Osteocyte (in vitro differentiated cells): Measurements from ENCODE around the gene PLAAT3. TPM values are rescaled to one million over a fixed set of nuclear protein-coding genes. Genes with fewer than 3 reads are reported as not detected.
"Not testable (repeated sequence)": the region's sequence is repeated elsewhere in the genome, so short reads cannot be mapped to it uniquely, and the experiment has no call there.

ENCODE experiments used
- DNase-seq: peaks from one replicate; pipeline ENCODE4 v3.0.0; 2021; ENCODE audit warnings: mixed read lengths; ENCODE audit not compliant: unreplicated experiment; ENCODE audit errors: extremely low spot score
- H3K27ac Mint-ChIP-seq: one replicate; pipeline ENCODE4 v1.8.0; 2021; ENCODE audit warnings: mild to moderate bottlenecking, mixed read lengths; ENCODE audit not compliant: unreplicated experiment
- H3K27me3 Mint-ChIP-seq: one replicate; pipeline ENCODE4 v1.8.0; 2021; ENCODE audit warnings: mixed read lengths; ENCODE audit not compliant: unreplicated experiment
- H3K36me3 Mint-ChIP-seq: one replicate; pipeline ENCODE4 v1.8.0; 2021; ENCODE audit warnings: mixed read lengths; ENCODE audit not compliant: unreplicated experiment
- H3K4me1 Mint-ChIP-seq: one replicate; pipeline ENCODE4 v1.8.0; 2021; ENCODE audit warnings: mixed read lengths; ENCODE audit not compliant: unreplicated experiment
- H3K4me3 Mint-ChIP-seq: one replicate; pipeline ENCODE4 v1.8.0; 2021; ENCODE audit warnings: mild to moderate bottlenecking, moderate library complexity, mixed read lengths; ENCODE audit not compliant: unreplicated experiment
- H3K9me3 Mint-ChIP-seq: one replicate; pipeline ENCODE4 v1.8.0; 2021; ENCODE audit warnings: mixed read lengths; ENCODE audit not compliant: unreplicated experiment
- CTCF ChIP-seq: fragments of 200-600 bp; sonication (generic); IDR thresholded peaks from 2 replicates; pipeline ENCODE4 v1.5.0; 2021; ENCODE audit warnings: antibody characterized with exemption, mild to moderate bottlenecking, moderate library complexity
- total RNA-seq: library from RNA; stranded (reverse); gene quantifications from 2 replicates; pipeline ENCODE4 v1.2.1, GENCODE V29; 2021

PLAAT3 gene
- total RNA-seq, 1 donor from 2014 or later, result 20.0 TPM

GRCh38 chr11:63623513-63624140 lies 9.4 kb upstream of the PLAAT3 start:
- H3K9me3 Mint-ChIP-seq, result no peaks in the 10 kb centered on the region
- no peak for TF ChIP-seq CTCF
- DNase-seq, result no peak
- no peak overlapping the region for H3K4me3 Mint-ChIP-seq
- H3K27ac Mint-ChIP-seq, result no peak overlapping the region
- peaks cover 5% of the 10 kb centered on the region for H3K4me1 Mint-ChIP-seq
- peaks cover 15% of the 10 kb centered on the region for H3K36me3 Mint-ChIP-seq
- H3K27me3 Mint-ChIP-seq, result no peaks in the 10 kb centered on the region

- H3K27me3 Mint-ChIP-seq, result no peaks in the 10 kb centered on the region
- H3K9me3 Mint-ChIP-seq, result no peaks in the 10 kb centered on the region
- no peak overlapping the region for H3K27ac Mint-ChIP-seq
Observed at GRCh38 chr11:63622323-63622722, 8.1 kb upstream of the PLAAT3 start.

GRCh38 chr11:63621071-63621470 lies 6.8 kb upstream of the PLAAT3 start:
- Mint-ChIP-seq H3K27ac (no peak overlapping the region), H3K4me1 (peaks cover 5% of the 10 kb centered on the region), H3K9me3 (no peaks in the 10 kb centered on the region), H3K4me3 (no peak overlapping the region), H3K36me3 (peaks cover 1% of the 10 kb centered on the region), H3K27me3 (no peaks in the 10 kb centered on the region)
- no peak for DNase-seq
- TF ChIP-seq CTCF, result no peak

More at GRCh38 chr11:63622323-63622722, 8.1 kb upstream of the PLAAT3 start:
- Mint-ChIP-seq H3K36me3 (peaks cover 6% of the 10 kb centered on the region), H3K4me3 (no peak overlapping the region), H3K4me1 (peaks cover 5% of the 10 kb centered on the region)
- no peak for TF ChIP-seq CTCF
- DNase-seq, result no peak

GRCh38 chr11:63619967-63620366 lies 5.7 kb upstream of the PLAAT3 start:
- no peak for TF ChIP-seq CTCF

GRCh38 chr11:63617686-63618085 lies 3.5 kb upstream of the PLAAT3 start:
- H3K36me3 Mint-ChIP-seq, H3K27ac Mint-ChIP-seq, H3K9me3 Mint-ChIP-seq, H3K4me3 Mint-ChIP-seq, H3K27me3 Mint-ChIP-seq: not testable (repeated sequence)
- peak; percentile 1 for DNase-seq
- peaks cover 11% of the 10 kb centered on the region for H3K4me1 Mint-ChIP-seq

More at GRCh38 chr11:63619967-63620366, 5.7 kb upstream of the PLAAT3 start:
- Mint-ChIP-seq H3K9me3 (no peaks in the 10 kb centered on the region), H3K4me1 (peaks cover 5% of the 10 kb centered on the region), H3K27me3 (no peaks in the 10 kb centered on the region), H3K4me3 (no peak overlapping the region), H3K27ac (no peak overlapping the region), H3K36me3 (no peaks in the 10 kb centered on the region)
- DNase-seq, result no peak

- no peak overlapping the region for H3K27ac Mint-ChIP-seq
- no peak for DNase-seq
- TF ChIP-seq CTCF, result no peak
- peaks cover 18% of the 10 kb centered on the region for H3K4me1 Mint-ChIP-seq
- H3K4me3 Mint-ChIP-seq, result no peak overlapping the region
- no peaks in the 10 kb centered on the region for H3K36me3 Mint-ChIP-seq
- H3K27me3 Mint-ChIP-seq, result no peaks in the 10 kb centered on the region
- H3K9me3 Mint-ChIP-seq, result no peaks in the 10 kb centered on the region
Observed at GRCh38 chr11:63616953-63617352, 2.7 kb upstream of the PLAAT3 start.
